Fibroblast of lung (primary cell): ENCODE data around the gene UBE2J2. TPM values are rescaled to one million over a fixed set of nuclear protein-coding genes. Genes with fewer than 3 reads are reported as not detected.
A peak's percentile ranks its signal among the peaks of the same experiment; 100 is the strongest.
"Not testable (repeated sequence)": the region's sequence is repeated elsewhere in the genome, so short reads cannot be mapped to it uniquely, and the experiment has no call there.

Source experiments
- DNase-seq, 2 donors: peaks; one replicate each; pipeline versions ENCODE4 v3.0.0 to v3.0.0-alpha.2; 2010; ENCODE audit warnings: low read depth in 2 of 2
- H2AFZ ChIP-seq: 2 replicates; pipeline ENCODE4 v1.5.1; 2012; ENCODE audit warnings: low read length, control low read depth, inconsistent platforms
- H3K27ac ChIP-seq: 2 replicates; pipeline ENCODE4 v1.5.1; 2011; ENCODE audit warnings: low read length, control low read depth; ENCODE audit not compliant: insufficient read depth
- H3K27me3 ChIP-seq: 2 replicates; pipeline ENCODE4 v1.5.1; 2011; ENCODE audit warnings: mild to moderate bottlenecking, low read length; ENCODE audit not compliant: control insufficient read depth, insufficient read depth
- H3K36me3 ChIP-seq: 2 replicates; pipeline ENCODE4 v1.5.1; 2011; ENCODE audit warnings: low read length; ENCODE audit not compliant: control insufficient read depth, insufficient read depth
- H3K4me1 ChIP-seq: 2 replicates; pipeline ENCODE4 v1.5.1; 2011; ENCODE audit warnings: low read length; ENCODE audit not compliant: control insufficient read depth, insufficient read depth; ENCODE audit errors: extremely low read depth
- H3K4me2 ChIP-seq: 2 replicates; pipeline ENCODE4 v1.5.1; 2011; ENCODE audit warnings: low read length, control low read depth; ENCODE audit not compliant: insufficient read depth; ENCODE audit errors: extremely low read depth
- H3K4me3 ChIP-seq, 4 experiments: fragments of 200-600 bp in 1 of 4; sonication (generic) in 1 of 4; replicated peaks in 1 of 4; 2 replicates each; pipeline ENCODE4 v1.5.1; 2011 to 2016; ENCODE audit warnings: low read length in 4 of 4, low read depth in 3 of 4, mild to moderate bottlenecking in 3 of 4, control low read depth in 2 of 4, inconsistent platforms in 1 of 4, mixed read lengths in 1 of 4; ENCODE audit not compliant: insufficient read depth in 1 of 4; ENCODE audit errors: control extremely low read depth in 1 of 4
- H3K79me2 ChIP-seq: 2 replicates; pipeline ENCODE4 v1.5.1; 2012; ENCODE audit warnings: mild to moderate bottlenecking, low read length, inconsistent platforms; ENCODE audit not compliant: control insufficient read depth, insufficient read depth
- H3K9ac ChIP-seq: 2 replicates; pipeline ENCODE4 v1.5.1; 2011; ENCODE audit warnings: mild to moderate bottlenecking, low read length, control low read depth; ENCODE audit not compliant: insufficient read depth
- H3K9me3 ChIP-seq: 2 replicates; pipeline ENCODE4 v1.5.1; 2012; ENCODE audit warnings: low read depth, low read length; ENCODE audit not compliant: control insufficient read depth, insufficient read depth
- H4K20me1 ChIP-seq: 2 replicates; pipeline ENCODE4 v1.5.1; 2011; ENCODE audit warnings: low read length; ENCODE audit not compliant: control insufficient read depth, insufficient read depth; ENCODE audit errors: extremely low read depth
- EZH2 ChIP-seq: IDR thresholded peaks from 2 replicates; pipeline ENCODE4 v1.5.1; 2012; ENCODE audit warnings: low read length, control low read depth, mild to moderate bottlenecking; ENCODE audit errors: missing control alignments
- polyA plus RNA-seq, 2 donors: library from polyadenylated mRNA; depleted of rRNA in 1 of 2; stranded (reverse) in 1 of 2; unstranded in 1 of 2; fragments of >200 nt; gene quantifications; 2 replicates each; pipeline ENCODE4 v1.2.1, GENCODE V29; 2011 to 2012; ENCODE audit warnings: missing spikeins in 1 of 2
- total RNA-seq: library from RNA; depleted of rRNA; stranded (reverse); fragments of >200 nt; gene quantifications from 2 replicates; pipeline ENCODE4 v1.2.1, GENCODE V29; 2014
- TF ChIP-seq, protein P1 (sequence below), 2 donors: IDR thresholded peaks in 1 of 2; conservative IDR thresholded peaks in 1 of 2; 1 replicate in 1 of 2; 2 replicates in 1 of 2; pipeline ENCODE4 v1.5.1; 2011 to 2012; ENCODE audit warnings: low read length in 2 of 2, control low read depth in 1 of 2, inconsistent platforms in 1 of 2, low read depth in 1 of 2, mild to moderate bottlenecking in 1 of 2

UBE2J2 gene
- total and polyA plus RNA-seq, 2 donors (not counting 1 experiment from before 2014, with no cell fraction given): 32.3 to 47.2 TPM

DNA sequence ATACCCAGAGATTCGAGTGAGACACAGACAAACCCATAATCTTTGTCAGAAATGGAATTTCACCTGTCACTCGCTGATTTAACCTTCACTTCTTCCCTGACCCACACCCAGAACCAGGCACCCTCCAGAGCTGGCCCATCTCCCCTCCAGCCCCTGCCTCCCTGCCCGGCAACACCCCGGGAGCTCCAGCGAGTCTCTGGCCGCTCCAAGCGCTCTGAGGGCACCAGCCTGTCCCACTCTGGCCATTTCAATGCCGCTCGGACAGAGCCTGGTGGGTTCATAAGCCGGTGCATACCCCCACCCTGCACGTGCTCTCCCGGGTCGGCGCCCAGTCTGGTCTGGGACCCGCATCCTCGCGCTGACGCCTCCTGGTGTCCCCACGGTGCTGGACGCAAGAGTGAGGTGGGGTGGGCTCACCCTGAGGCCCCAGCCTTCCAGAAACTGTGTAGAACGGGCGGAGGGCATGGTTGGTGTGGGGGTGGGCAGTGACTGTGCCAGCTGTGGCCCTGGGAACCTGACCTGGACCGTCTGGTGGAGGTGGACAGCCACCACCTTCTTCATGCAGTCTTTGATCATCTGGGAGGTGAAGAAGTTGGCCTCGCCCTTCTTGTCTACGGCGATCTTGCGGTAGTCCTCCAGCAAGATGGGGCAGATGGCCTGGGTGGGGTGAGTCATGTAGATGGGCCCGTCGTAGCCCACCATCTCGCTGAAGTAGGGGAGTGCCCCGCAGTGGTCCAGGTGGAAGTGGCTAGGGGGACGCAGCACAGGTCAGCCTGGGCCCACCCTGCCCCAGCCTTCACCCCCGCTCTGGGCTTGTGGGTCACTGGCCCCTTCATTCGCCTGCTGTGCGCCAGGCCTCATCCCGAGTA lies 45.4 kb upstream of the UBE2J2 start:
- Histone ChIP-seq H3K4me1 (peaks cover 25% of the 10 kb centered on the region), H3K36me3 (peaks cover 24% of the 10 kb centered on the region), H3K9ac (no peak overlapping the region), H3K27ac (peak overlapping the region; percentile 77), H3K27me3 (no peaks in the 10 kb centered on the region), H2AFZ (no peak overlapping the region), H4K20me1 (no peaks in the 10 kb centered on the region), H3K4me3 (no peak overlapping the region), H3K79me2 (peaks cover 66% of the 10 kb centered on the region), H3K4me2 (no peak overlapping the region), H3K9me3 (no peaks in the 10 kb centered on the region)
- no peak for DNase-seq
- TF ChIP-seq EZH2: no peak
- TF ChIP-seq, protein P1, sequence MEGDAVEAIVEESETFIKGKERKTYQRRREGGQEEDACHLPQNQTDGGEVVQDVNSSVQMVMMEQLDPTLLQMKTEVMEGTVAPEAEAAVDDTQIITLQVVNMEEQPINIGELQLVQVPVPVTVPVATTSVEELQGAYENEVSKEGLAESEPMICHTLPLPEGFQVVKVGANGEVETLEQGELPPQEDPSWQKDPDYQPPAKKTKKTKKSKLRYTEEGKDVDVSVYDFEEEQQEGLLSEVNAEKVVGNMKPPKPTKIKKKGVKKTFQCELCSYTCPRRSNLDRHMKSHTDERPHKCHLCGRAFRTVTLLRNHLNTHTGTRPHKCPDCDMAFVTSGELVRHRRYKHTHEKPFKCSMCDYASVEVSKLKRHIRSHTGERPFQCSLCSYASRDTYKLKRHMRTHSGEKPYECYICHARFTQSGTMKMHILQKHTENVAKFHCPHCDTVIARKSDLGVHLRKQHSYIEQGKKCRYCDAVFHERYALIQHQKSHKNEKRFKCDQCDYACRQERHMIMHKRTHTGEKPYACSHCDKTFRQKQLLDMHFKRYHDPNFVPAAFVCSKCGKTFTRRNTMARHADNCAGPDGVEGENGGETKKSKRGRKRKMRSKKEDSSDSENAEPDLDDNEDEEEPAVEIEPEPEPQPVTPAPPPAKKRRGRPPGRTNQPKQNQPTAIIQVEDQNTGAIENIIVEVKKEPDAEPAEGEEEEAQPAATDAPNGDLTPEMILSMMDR (conservative IDR thresholded peaks at IDR 0.05 in 1 of 2, IDR thresholded peaks at IDR 0.05 in 1 of 2; ENCODE audit: low read depth in 1 of 2, low read length in 2 of 2): no peak

DNA sequence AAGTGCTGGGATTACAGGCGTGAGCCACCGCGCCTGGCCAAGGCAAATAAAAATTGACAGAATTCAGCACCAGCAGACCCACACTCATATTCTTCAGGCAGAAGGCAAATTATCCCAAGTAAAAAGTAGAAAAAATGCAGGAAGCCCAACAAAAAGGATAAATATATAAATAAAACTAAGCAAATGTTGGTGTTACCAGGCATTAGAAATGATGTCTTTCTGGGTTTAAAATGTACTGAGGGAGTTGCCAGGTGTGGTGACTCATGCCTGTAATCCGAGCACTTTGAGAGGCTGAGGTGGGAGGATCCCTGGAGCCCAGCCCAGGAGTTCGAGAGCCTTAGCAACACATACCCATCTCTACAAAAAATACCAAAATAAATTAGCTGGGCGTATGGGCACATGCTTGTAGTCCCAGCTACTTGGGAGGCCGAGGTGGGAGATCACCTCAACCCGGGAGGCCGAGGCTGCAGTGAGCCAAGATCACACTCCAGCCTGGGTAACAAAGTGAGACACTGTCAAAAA lies 44.5 kb upstream of the UBE2J2 start:
- peaks cover 20% of the 10 kb centered on the region for H3K4me1 ChIP-seq
- no peak overlapping the region for H3K4me2 ChIP-seq
- H3K27ac ChIP-seq: peak overlapping the region; percentile 77
- TF ChIP-seq, protein P1 (conservative IDR thresholded peaks at IDR 0.05 in 1 of 2, IDR thresholded peaks at IDR 0.05 in 1 of 2; ENCODE audit: low read depth in 1 of 2, low read length in 2 of 2): no peak
- TF ChIP-seq EZH2: no peak
- no peaks in the 10 kb centered on the region for H3K27me3 ChIP-seq
- peaks cover 61% of the 10 kb centered on the region for H3K79me2 ChIP-seq
- H3K9ac ChIP-seq: no peak overlapping the region
- H2AFZ ChIP-seq: no peak overlapping the region
- H4K20me1 ChIP-seq: no peaks in the 10 kb centered on the region
- H3K36me3 ChIP-seq: peaks cover 33% of the 10 kb centered on the region
- H3K4me3 ChIP-seq: no peak overlapping the region
- no peaks in the 10 kb centered on the region for H3K9me3 ChIP-seq
- peak; percentile 94 to 96 for DNase-seq

DNA sequence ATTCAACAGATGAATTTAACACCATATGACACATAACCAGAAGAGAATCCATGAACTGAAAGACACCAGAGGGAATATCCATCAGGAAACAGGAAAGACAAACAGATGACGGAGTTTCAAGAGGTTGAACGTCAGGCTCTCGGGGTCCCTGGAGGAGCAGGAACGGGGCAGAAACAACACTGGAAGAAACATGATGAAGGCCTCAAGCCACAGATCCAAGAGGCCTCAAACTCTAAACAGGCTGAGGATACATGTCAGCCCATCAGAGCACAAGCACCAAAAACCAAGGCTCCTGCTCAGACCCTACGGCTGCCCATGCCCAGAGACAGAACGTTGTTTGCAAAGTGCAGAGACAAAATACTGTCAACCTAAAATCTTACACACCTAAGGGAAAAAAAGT lies 43.8 kb upstream of the UBE2J2 start:
- DNase-seq: no peak
- H4K20me1 ChIP-seq: no peaks in the 10 kb centered on the region
- H2AFZ ChIP-seq: no peak overlapping the region
- no peaks in the 10 kb centered on the region for H3K9me3 ChIP-seq
- H3K36me3 ChIP-seq: peaks cover 40% of the 10 kb centered on the region
- H3K4me1 ChIP-seq: peaks cover 17% of the 10 kb centered on the region
- H3K79me2 ChIP-seq: peaks cover 54% of the 10 kb centered on the region
- no peak overlapping the region for H3K4me2 ChIP-seq
- H3K9ac ChIP-seq: no peak overlapping the region
- H3K27ac ChIP-seq: peak overlapping the region; percentile 77
- H3K27me3 ChIP-seq: no peaks in the 10 kb centered on the region
- no peak for TF ChIP-seq EZH2
- TF ChIP-seq, protein P1 (conservative IDR thresholded peaks at IDR 0.05 in 1 of 2, IDR thresholded peaks at IDR 0.05 in 1 of 2; ENCODE audit: low read depth in 1 of 2, low read length in 2 of 2): no peak
- no peak overlapping the region for H3K4me3 ChIP-seq

DNA sequence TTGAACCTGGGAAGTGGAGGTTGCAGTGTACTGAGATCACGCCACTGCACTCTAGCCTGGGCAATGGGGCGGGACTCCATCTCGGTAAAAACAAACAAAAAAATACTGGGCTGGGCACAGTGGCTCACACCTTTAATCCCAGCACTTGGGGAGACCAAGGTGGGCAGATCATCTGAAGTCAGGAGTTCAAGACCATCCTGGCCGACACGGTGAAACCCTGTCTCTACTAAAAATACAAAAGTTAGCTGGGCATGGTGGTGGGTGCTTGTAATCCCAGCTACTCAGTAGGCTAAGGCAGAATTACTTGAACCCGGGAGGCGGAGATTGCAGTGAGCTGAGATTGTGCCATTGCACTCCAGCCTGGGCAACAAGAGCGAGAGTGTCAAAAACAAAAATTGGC lies 42.5 kb upstream of the UBE2J2 start:
- not testable (repeated sequence) for H3K27me3 ChIP-seq, DNase-seq, H4K20me1 ChIP-seq, H3K4me3 ChIP-seq, H3K4me2 ChIP-seq, H3K27ac ChIP-seq, H3K9ac ChIP-seq, H2AFZ ChIP-seq, H3K9me3 ChIP-seq
- peaks cover 16% of the 10 kb centered on the region for H3K4me1 ChIP-seq
- peaks cover 43% of the 10 kb centered on the region for H3K36me3 ChIP-seq
- H3K79me2 ChIP-seq: peaks cover 43% of the 10 kb centered on the region
